Natural killer cell (primary cell): ENCODE results near the gene ATF3. TPM values are rescaled to one million over a fixed set of nuclear protein-coding genes. Genes with fewer than 3 reads are reported as not detected.

Experiments used
- ATAC-seq, 3 donors: fragments of 150-1000 bp in 2 of 3; fragments of 200-7000 bp in 1 of 3; cut with Tn5 transposase; 1 replicate in 1 of 3; 2 replicates in 2 of 3; pipeline ENCODE4 v1.10.0; 2021; ENCODE audit warnings: mild to moderate bottlenecking in 2 of 3, moderate library complexity in 2 of 3
- DNase-seq, 2 donors: peaks; one replicate each; pipeline versions ENCODE4 v3.0.0 to v3.0.0-alpha.2; 2013 to 2021; ENCODE audit warnings: mixed read lengths in 1 of 2
- H3K27ac ChIP-seq: one replicate; pipeline ENCODE4 v1.5.1; 2013; ENCODE audit warnings: mild to moderate bottlenecking, low read length
- H3K27me3 ChIP-seq: one replicate; pipeline ENCODE4 v1.6.1; 2013; ENCODE audit warnings: low read length; ENCODE audit not compliant: control insufficient read depth, insufficient read depth
- H3K36me3 ChIP-seq: one replicate; pipeline ENCODE4 v1.6.1; 2013; ENCODE audit warnings: low read length; ENCODE audit not compliant: control insufficient read depth, insufficient read depth
- H3K4me1 ChIP-seq: one replicate; pipeline ENCODE4 v1.6.1; 2013; ENCODE audit warnings: low read length; ENCODE audit not compliant: control insufficient read depth, insufficient read depth
- H3K4me3 ChIP-seq: one replicate; pipeline ENCODE4 v1.5.1; 2013; ENCODE audit warnings: low read length
- H3K9me3 ChIP-seq: one replicate; pipeline ENCODE4 v1.6.1; 2013; ENCODE audit warnings: low read length; ENCODE audit not compliant: control insufficient read depth, insufficient read depth
- H3K27ac Mint-ChIP-seq, 2 donors: one replicate each; pipeline ENCODE4 v1.8.0; 2022; ENCODE audit warnings: mild to moderate bottlenecking in 2 of 2, mixed read lengths in 2 of 2, moderate library complexity in 1 of 2
- H3K27me3 Mint-ChIP-seq, 2 donors: one replicate each; pipeline ENCODE4 v1.8.0; 2022; ENCODE audit warnings: low read depth in 2 of 2, mixed read lengths in 2 of 2
- H3K36me3 Mint-ChIP-seq: one replicate; pipeline ENCODE4 v1.8.0; 2022; ENCODE audit warnings: mixed read lengths
- H3K4me1 Mint-ChIP-seq, 2 donors: one replicate each; pipeline ENCODE4 v1.8.0; 2022; ENCODE audit warnings: mixed read lengths in 2 of 2
- H3K4me3 Mint-ChIP-seq: one replicate; pipeline ENCODE4 v1.8.0; 2022; ENCODE audit warnings: mild to moderate bottlenecking, moderate library complexity, mixed read lengths
- H3K9me3 Mint-ChIP-seq, 2 donors: one replicate each; pipeline ENCODE4 v1.8.0; 2022; ENCODE audit warnings: mixed read lengths in 2 of 2
- WGBS: methylation state at CpG from one replicate; pipeline ENCODE4 v1.1.7; 2013; ENCODE audit warnings: missing lambda C conversion rate; ENCODE audit not compliant: insufficient coverage; 5-methylcytosine and 5-hydroxymethylcytosine counted together
- intact Hi-C: fragments of 100-400 bp; cut with micrococcal nuclease; formaldehyde crosslinking; loops from one replicate; pipeline ENCODE4 v1.14.2; 2022
- total RNA-seq, 4 donors: library from RNA; stranded (reverse); fragments of 120-200 nt in 1 of 4; gene quantifications; one replicate each; pipeline versions ENCODE4 v1.2.3 to v1.2.4, GENCODE V29; 2013 to 2022
- TF ChIP-seq, protein P1 (sequence below): fragments of 200-600 bp; IDR thresholded peaks from one replicate; pipeline ENCODE4 v1.8.0; 2022; ENCODE audit warnings: antibody characterized with exemption

ATF3 gene
- total RNA-seq, 3 donors from 2014 or later (not counting 1 experiment from before 2014, with no cell fraction given) = 62.2 to 135 (median 78.5) TPM

DNA sequence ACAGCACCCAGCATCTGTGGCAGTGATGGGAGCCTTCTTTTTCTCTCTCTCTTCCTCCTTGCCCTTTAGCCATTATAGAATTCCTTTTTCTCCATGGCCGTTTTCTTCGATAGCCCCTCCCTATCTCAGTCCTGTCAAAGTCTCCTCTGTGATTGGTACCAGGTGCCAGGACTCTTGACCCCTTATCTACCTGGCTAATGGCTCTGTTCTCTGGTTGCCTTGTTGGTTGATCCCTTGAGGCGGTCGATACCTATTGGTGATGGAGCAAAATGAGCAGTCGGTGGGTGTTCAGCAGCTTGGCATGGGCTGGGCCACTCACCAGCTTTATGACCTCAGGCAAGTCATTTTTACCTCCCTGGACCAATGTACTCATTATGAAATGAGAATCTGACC is 2.0 kb downstream of the ATF3 start:
- peaks cover 31% of the 10 kb centered on the region for H3K27me3 ChIP-seq
- no peaks in the 10 kb centered on the region for H3K9me3 ChIP-seq
- no peaks in the 10 kb centered on the region for H3K36me3 ChIP-seq
- TF ChIP-seq, protein P1, sequence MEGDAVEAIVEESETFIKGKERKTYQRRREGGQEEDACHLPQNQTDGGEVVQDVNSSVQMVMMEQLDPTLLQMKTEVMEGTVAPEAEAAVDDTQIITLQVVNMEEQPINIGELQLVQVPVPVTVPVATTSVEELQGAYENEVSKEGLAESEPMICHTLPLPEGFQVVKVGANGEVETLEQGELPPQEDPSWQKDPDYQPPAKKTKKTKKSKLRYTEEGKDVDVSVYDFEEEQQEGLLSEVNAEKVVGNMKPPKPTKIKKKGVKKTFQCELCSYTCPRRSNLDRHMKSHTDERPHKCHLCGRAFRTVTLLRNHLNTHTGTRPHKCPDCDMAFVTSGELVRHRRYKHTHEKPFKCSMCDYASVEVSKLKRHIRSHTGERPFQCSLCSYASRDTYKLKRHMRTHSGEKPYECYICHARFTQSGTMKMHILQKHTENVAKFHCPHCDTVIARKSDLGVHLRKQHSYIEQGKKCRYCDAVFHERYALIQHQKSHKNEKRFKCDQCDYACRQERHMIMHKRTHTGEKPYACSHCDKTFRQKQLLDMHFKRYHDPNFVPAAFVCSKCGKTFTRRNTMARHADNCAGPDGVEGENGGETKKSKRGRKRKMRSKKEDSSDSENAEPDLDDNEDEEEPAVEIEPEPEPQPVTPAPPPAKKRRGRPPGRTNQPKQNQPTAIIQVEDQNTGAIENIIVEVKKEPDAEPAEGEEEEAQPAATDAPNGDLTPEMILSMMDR = no peak
- no peak overlapping the region for H3K4me3 ChIP-seq
- Mint-ChIP-seq H3K4me1 (peaks cover 21 to 39% of the 10 kb centered on the region in 2 donors), H3K4me3 (peak overlapping the region; percentile 76), H3K27ac (peak overlapping the region; percentile 84 to 96), H3K36me3 (no peaks in the 10 kb centered on the region), H3K27me3 (peaks cover 34 to 39% of the 10 kb centered on the region in 2 donors), H3K9me3 (no peaks in the 10 kb centered on the region)
- 98% methylated on average over 5 of the region's 5 CpGs for WGBS
- DNase-seq (no peak), ATAC-seq (no peak)
- no peak overlapping the region for H3K27ac ChIP-seq
- intact Hi-C loops = no loop called here
- H3K4me1 ChIP-seq = peaks cover 28% of the 10 kb centered on the region

DNA sequence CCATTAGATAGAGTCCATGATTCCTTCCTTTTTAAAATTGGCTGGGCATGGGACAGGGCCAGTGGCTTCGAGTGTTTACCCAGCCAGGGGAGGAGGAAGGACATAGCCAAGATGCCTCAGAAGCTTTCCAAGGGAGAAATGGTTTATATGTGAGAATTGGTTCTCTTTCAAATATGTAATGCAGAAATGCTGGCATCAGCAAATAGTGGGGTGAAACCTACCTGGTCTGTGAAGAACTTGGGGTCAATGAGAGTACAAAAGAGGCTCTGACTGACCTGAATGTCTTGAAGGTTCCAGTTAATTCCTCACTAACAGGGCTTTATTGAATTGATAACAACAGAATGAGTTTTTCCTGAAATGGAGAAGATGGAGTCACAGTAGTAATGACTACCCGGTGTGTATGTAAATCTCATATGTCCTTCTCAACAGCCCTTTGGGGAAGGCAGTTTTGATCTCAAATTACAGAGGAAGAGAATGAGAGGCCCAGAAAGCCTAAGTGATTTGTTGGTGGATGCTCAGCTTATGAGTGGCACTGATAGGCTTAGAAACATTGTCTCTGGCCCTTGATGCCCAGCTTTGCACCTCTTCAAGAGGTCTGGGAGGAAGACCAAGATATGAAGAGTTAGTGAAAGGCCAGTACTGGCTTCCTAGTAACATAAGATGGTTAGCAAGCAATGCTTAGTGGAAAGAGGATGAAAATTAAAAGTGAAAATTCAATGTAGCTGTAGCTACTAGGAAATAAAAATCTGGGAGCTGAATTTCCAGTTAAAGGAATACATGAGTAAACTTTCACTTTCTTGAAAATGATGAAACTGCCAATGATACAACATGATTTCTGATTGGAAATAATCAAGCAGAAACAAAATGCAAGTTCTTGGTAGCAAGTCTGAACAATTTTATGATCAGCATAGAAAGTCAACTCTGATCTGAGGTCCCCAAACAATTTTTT is 2.7 kb downstream of the ATF3 start:
- no peak overlapping the region for H3K4me3 ChIP-seq
- 96% methylated on average over 2 of the region's 2 CpGs for WGBS
- no peaks in the 10 kb centered on the region for H3K9me3 ChIP-seq
- Mint-ChIP-seq H3K4me3 (peak overlapping the region; percentile 76), H3K27ac (peak overlapping the region; percentile 84 to 96), H3K4me1 (peaks cover 21 to 39% of the 10 kb centered on the region in 2 donors), H3K9me3 (no peaks in the 10 kb centered on the region), H3K27me3 (peaks cover 32 to 34% of the 10 kb centered on the region in 2 donors), H3K36me3 (no peaks in the 10 kb centered on the region)
- TF ChIP-seq, protein P1 = no peak
- DNase-seq (no peak), ATAC-seq (no peak)
- no peak overlapping the region for H3K27ac ChIP-seq
- intact Hi-C loops = no loop called here
- peaks cover 26% of the 10 kb centered on the region for H3K27me3 ChIP-seq
- H3K4me1 ChIP-seq = peaks cover 28% of the 10 kb centered on the region
- no peaks in the 10 kb centered on the region for H3K36me3 ChIP-seq

DNA sequence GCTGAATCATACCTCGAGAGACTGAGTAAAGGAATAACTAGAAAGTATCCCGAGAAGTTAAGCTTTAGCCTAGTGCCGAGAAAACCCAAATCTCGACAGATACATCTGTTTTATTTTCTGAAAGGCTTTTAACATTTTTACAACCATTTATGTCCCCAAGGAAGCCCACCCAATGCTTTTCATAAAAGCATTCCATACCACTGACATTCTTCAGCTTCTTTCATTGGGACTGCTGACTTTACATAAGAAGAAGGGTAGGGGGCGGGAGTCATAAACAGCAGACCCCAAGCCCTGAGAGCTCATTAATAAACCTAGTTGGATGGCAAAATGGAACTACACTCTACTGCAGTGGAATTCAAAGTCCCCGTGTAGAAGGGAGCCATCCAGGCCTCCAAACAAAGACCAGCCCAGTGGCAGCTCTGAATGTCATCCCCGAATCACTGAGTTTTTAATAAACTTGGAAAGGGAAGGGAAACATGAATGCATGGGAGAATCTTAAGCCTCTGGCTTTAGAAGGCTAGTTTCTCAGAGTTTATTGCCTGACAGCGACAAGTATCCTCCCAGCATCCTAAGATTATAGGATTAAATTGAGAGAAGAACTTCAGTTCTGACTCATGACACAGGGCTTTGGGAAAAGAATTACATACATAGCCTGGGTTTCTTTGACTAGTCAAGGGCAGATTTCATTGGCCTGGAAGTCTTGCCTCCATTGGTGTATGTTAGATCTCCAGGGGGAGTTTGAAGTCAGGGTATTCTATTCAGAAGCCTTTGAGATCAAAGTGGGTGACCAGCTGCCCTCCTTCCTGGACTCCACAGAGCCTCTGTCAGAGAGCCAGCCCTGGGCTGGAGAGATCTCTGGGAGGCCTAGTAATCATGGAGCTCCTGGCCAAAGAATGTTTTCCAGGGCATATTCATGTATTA is 3.7 kb downstream of the ATF3 start:
- intact Hi-C loops = no loop called here
- no peak for ATAC-seq

More for the DNA sequence above, 3.7 kb downstream of the ATF3 start:
- no peak overlapping the region for H3K27ac Mint-ChIP-seq
- Histone ChIP-seq H3K4me3 (no peak overlapping the region), H3K9me3 (no peaks in the 10 kb centered on the region), H3K27ac (no peak overlapping the region), H3K27me3 (peaks cover 16% of the 10 kb centered on the region), H3K36me3 (no peaks in the 10 kb centered on the region), H3K4me1 (peaks cover 17% of the 10 kb centered on the region)
- peaks cover 16 to 29% of the 10 kb centered on the region in 2 donors for H3K4me1 Mint-ChIP-seq
- H3K36me3 Mint-ChIP-seq = no peaks in the 10 kb centered on the region
- H3K9me3 Mint-ChIP-seq = no peaks in the 10 kb centered on the region
- peaks cover 25 to 29% of the 10 kb centered on the region in 2 donors for H3K27me3 Mint-ChIP-seq
- TF ChIP-seq, protein P1 = no peak
- WGBS = 91% methylated on average over 8 of the region's 8 CpGs
- DNase-seq = no peak
- no peak overlapping the region for H3K4me3 Mint-ChIP-seq
